ENCODE measurements around the gene GRIK1.

Gene GRIK1

DNA sequence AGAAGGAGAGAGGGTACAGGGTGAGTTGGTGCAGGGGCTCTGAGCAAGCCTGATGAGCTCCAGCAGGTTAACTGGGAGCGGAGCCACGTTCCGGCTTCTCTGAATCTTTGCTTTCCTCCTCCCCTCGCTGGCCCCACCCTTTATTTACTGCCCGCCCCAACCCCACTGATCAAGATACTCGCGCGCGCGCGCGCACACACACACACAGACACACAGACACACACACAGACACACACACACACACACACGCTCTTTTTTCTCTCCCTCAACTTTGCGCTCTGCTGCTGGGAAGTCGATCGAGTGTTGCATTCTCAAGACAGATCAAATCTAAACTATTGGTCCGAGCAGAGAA lies at the start of gene GRIK1:
Gene GRIK1, minus strand, starts transcription at position 73 of the 352 bp plus-strand sequence.
- no peaks in the 10 kb centered on the region for H3K27me3 ChIP-seq (ENCODE audit: insufficient read depth, low read length, poor library complexity, severe bottlenecking)
- no peaks in the 10 kb centered on the region for H3K9me2 ChIP-seq (replicated peaks; ENCODE audit: low read depth, low read length)
- H3F3A ChIP-seq (ENCODE audit: low read depth), result no peaks in the 10 kb centered on the region
- no peak within 1 kb of the TSS for H3K9ac ChIP-seq (ENCODE audit: low read depth, low read length, poor library complexity, severe bottlenecking)
- no peak within 1 kb of the TSS for H2AFZ ChIP-seq (ENCODE audit: low read length)
- H3K79me2 ChIP-seq (ENCODE audit: insufficient read depth, low read length), result no peaks in the 10 kb centered on the region
- TF ChIP-seq, protein P1, sequence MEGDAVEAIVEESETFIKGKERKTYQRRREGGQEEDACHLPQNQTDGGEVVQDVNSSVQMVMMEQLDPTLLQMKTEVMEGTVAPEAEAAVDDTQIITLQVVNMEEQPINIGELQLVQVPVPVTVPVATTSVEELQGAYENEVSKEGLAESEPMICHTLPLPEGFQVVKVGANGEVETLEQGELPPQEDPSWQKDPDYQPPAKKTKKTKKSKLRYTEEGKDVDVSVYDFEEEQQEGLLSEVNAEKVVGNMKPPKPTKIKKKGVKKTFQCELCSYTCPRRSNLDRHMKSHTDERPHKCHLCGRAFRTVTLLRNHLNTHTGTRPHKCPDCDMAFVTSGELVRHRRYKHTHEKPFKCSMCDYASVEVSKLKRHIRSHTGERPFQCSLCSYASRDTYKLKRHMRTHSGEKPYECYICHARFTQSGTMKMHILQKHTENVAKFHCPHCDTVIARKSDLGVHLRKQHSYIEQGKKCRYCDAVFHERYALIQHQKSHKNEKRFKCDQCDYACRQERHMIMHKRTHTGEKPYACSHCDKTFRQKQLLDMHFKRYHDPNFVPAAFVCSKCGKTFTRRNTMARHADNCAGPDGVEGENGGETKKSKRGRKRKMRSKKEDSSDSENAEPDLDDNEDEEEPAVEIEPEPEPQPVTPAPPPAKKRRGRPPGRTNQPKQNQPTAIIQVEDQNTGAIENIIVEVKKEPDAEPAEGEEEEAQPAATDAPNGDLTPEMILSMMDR (conservative IDR thresholded peaks at IDR 0.05; ENCODE audit: low read length), result no peak
- TF ChIP-seq EZH2phosphoT487 (IDR thresholded peaks at IDR 0.05; ENCODE audit: borderline replicate concordance), result no peak
- no peaks in the 10 kb centered on the region for H4K20me1 ChIP-seq (ENCODE audit: insufficient read depth, low read length, poor library complexity, severe bottlenecking)
- no peaks in the 10 kb centered on the region for H3K36me3 ChIP-seq (ENCODE audit: insufficient read depth, low read length)
- no peaks in the 10 kb centered on the region for H3K9me3 ChIP-seq (ENCODE audit: insufficient read depth, low read depth, low read length)
- no peaks in the 10 kb centered on the region for H3K4me1 ChIP-seq (ENCODE audit: insufficient read depth, low read length, poor library complexity, severe bottlenecking)
- H3K4me2 ChIP-seq (ENCODE audit: low read depth, low read length, poor library complexity, severe bottlenecking), result no peak within 1 kb of the TSS
- H3K4me3 ChIP-seq (ENCODE audit: low read length, poor library complexity, severe bottlenecking), result no peak within 1 kb of the TSS

GRCh38 chr21:29987762-29988161 lies 48.0 kb upstream of the GRIK1 start:
- H3K9me2 ChIP-seq (replicated peaks; ENCODE audit: low read depth, low read length), result no peaks in the 10 kb centered on the region
- H3K9me3 ChIP-seq (ENCODE audit: insufficient read depth, low read depth, low read length), result peaks cover 8% of the 10 kb centered on the region; the same call in 1 of the 2 replicates
- H4K20me1 ChIP-seq (ENCODE audit: insufficient read depth, low read length, poor library complexity, severe bottlenecking), result no peaks in the 10 kb centered on the region
- no peak overlapping the region for H3K9ac ChIP-seq (ENCODE audit: low read depth, low read length, poor library complexity, severe bottlenecking)
- H3K36me3 ChIP-seq (ENCODE audit: insufficient read depth, low read length), result no peaks in the 10 kb centered on the region
- H3K4me1 ChIP-seq (ENCODE audit: insufficient read depth, low read length, poor library complexity, severe bottlenecking), result no peaks in the 10 kb centered on the region
- H3K4me2 ChIP-seq (ENCODE audit: low read depth, low read length, poor library complexity, severe bottlenecking), result no peak overlapping the region
- H3F3A ChIP-seq (ENCODE audit: low read depth), result no peaks in the 10 kb centered on the region
- H3K79me2 ChIP-seq (ENCODE audit: insufficient read depth, low read length), result no peaks in the 10 kb centered on the region
- H3K4me3 ChIP-seq (ENCODE audit: low read length, poor library complexity, severe bottlenecking), result no peak overlapping the region
- no peak overlapping the region for H2AFZ ChIP-seq (ENCODE audit: low read length)
- no peaks in the 10 kb centered on the region for H3K27me3 ChIP-seq (ENCODE audit: insufficient read depth, low read length, poor library complexity, severe bottlenecking)
- TF ChIP-seq, protein P1 (conservative IDR thresholded peaks at IDR 0.05; ENCODE audit: low read length), result no peak
- no peak for TF ChIP-seq EZH2phosphoT487 (IDR thresholded peaks at IDR 0.05; ENCODE audit: borderline replicate concordance)

GRCh38 chr21:29985866-29986265 lies 46.1 kb upstream of the GRIK1 start:
- no peaks in the 10 kb centered on the region for H3K9me2 ChIP-seq (replicated peaks; ENCODE audit: low read depth, low read length)
- H3K27me3 ChIP-seq (ENCODE audit: insufficient read depth, low read length, poor library complexity, severe bottlenecking), result no peaks in the 10 kb centered on the region
- TF ChIP-seq EZH2phosphoT487 (IDR thresholded peaks at IDR 0.05; ENCODE audit: borderline replicate concordance), result no peak
- TF ChIP-seq, protein P1 (conservative IDR thresholded peaks at IDR 0.05; ENCODE audit: low read length), result no peak
- H3K9me3 ChIP-seq (ENCODE audit: insufficient read depth, low read depth, low read length), result peaks cover 5% of the 10 kb centered on the region; the same call in 1 of the 2 replicates
- H3K4me2 ChIP-seq (ENCODE audit: low read depth, low read length, poor library complexity, severe bottlenecking), result no peak overlapping the region
- no peaks in the 10 kb centered on the region for H3K79me2 ChIP-seq (ENCODE audit: insufficient read depth, low read length)
- H3K4me1 ChIP-seq (ENCODE audit: insufficient read depth, low read length, poor library complexity, severe bottlenecking), result no peaks in the 10 kb centered on the region
- no peaks in the 10 kb centered on the region for H3F3A ChIP-seq (ENCODE audit: low read depth)
- no peaks in the 10 kb centered on the region for H4K20me1 ChIP-seq (ENCODE audit: insufficient read depth, low read length, poor library complexity, severe bottlenecking)
- H3K9ac ChIP-seq (ENCODE audit: low read depth, low read length, poor library complexity, severe bottlenecking), result no peak overlapping the region
- H3K36me3 ChIP-seq (ENCODE audit: insufficient read depth, low read length), result no peaks in the 10 kb centered on the region
- no peak overlapping the region for H3K4me3 ChIP-seq (ENCODE audit: low read length, poor library complexity, severe bottlenecking)
- H2AFZ ChIP-seq (ENCODE audit: low read length), result no peak overlapping the region

Measured in Loucy (cell line).